GM18861 (cell line): ENCODE results near the gene DACT2.
"Not testable (repeated sequence)": the region's sequence is repeated elsewhere in the genome, so short reads cannot be mapped to it uniquely, and the experiment has no call there.

Experiments used
- ATAC-seq: cut with Tn5 transposase; IDR thresholded peaks from one replicate; pipeline ENCODE4 v1.9.1; 2021; ENCODE audit not compliant: unreplicated experiment

The DACT2 gene, protein sequence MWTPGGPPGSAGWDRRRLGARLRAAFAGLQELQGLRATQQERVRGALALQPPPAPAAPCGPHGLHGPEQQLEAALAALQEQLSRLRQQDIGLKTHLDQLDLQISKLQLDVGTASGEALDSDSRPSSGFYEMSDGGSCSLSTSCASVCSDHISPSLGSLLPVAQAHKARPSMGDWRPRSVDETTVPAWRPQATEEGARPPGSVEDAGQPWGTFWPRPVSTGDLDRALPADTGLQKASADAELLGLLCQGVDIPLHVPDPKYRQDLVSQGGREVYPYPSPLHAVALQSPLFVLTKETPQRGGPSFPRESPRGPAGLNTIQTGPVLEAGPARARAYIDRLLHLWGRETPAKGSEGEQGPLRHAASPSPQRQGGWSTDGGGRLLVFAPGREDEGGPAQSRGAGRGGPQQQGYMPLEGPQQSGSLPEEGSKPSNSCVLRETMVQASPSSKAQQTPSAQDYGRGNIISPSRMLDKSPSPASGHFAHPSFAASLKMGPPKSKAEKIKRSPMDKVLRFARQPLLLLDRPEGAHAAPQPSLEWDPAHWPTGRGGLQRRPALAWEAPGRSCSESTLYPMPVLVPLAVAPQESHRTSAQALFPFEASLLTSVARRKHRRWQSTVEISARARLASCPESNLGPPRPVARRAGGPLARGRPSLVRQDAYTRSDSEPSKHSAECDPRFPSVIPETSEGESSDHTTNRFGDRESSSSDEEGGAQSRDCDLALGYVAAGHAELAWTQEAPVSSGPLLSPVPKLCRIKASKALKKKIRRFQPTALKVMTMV

GRCh38 chr6:168319279-168320111, at the start of gene DACT2:
Gene DACT2 (minus strand): TSS chr6:168319777. CDS start chr6:168319633, 144 bp downstream.
- ATAC-seq, result no peak

DNA sequence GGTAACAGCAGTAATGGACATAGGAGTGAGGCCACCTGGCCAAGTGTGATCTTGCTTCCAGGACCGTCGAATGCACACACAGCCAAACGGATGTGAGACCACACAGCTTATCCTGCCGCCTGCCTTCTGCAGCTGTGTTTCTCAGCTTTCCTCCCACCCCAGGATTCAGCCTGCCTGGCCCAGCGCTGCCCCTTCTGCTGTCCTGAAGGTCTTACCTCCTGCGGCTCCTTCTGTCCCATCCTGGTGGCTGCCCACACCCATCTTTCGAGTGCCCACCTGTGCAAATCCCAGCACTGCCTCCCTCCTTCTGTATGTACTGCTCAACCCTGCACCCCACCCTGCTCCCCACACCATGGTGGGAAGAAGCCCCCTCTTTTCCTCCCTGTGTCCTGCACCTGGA, 49.4 kb upstream of the DACT2 start:
- no peak for ATAC-seq

DNA sequence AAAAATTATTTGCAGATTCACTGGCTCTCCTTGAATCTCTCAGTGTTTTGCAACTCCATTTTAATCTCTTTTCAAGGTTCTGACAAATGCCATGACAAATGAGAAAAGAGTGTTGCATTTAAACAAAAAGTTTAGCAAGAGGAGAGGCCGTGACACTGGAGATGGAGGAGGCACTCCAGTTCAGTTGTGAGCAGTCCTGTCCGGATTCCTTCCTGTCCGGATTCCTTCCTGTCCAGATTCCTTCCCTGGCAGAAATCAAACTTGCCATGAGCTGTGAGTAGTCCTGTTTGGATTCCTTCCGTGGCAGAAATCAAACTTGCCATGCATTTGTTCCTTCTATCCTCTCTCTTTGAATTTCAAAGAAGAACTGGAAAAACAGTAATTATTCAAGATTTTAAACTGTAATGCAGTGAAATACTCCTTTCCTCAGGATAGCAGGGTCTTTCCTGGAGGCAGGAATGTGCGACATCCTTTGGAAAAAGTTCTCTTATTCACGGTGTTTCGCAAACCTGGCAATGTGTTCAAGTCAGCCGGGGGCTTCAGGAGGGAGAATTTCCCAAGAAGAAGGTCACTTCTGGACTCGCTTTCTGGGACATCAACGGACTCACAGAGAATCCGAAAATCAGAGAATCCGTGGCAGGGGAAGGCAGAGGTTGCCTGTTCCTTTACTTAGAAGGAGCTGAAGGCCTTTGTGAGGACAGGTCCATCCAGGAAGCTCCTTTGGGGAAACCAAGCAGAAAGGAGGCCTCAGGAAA, 48.7 kb upstream of the DACT2 start:
- ATAC-seq, result no peak

GRCh38 chr6:168367285-168367751, 47.7 kb upstream of the DACT2 start:
- ATAC-seq, result no peak

DNA sequence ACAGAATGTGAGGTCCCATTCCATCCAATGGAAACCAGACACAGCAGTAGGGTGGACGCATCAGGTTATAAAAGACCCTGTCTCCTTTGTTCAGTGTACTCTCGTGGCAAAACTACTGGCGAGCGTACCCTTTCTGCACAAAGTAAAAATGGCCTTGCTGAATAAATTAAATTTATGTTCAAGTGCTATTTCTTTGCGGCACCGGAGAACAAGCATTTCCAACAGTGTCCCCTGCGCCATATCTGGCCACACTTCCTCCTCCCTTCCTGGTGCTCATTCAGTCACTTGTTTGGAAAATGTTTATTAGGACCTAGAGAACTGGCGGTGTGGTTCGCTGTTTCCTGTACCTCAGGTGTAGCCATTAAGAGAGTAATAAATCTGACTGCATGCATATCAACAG, 46.9 kb upstream of the DACT2 start:
- ATAC-seq, result no peak

- ATAC-seq, result no peak
These were observed 46.0 kb upstream of the DACT2 start for GRCh38 chr6:168365422-168366165.

- no peak for ATAC-seq
These were observed 45.3 kb upstream of the DACT2 start for GRCh38 chr6:168364793-168365421.

- no peak for ATAC-seq
These were observed 44.5 kb upstream of the DACT2 start for GRCh38 chr6:168363811-168364792.

- ATAC-seq, result no peak
These were observed 43.7 kb upstream of the DACT2 start for GRCh38 chr6:168363302-168363701.

DNA sequence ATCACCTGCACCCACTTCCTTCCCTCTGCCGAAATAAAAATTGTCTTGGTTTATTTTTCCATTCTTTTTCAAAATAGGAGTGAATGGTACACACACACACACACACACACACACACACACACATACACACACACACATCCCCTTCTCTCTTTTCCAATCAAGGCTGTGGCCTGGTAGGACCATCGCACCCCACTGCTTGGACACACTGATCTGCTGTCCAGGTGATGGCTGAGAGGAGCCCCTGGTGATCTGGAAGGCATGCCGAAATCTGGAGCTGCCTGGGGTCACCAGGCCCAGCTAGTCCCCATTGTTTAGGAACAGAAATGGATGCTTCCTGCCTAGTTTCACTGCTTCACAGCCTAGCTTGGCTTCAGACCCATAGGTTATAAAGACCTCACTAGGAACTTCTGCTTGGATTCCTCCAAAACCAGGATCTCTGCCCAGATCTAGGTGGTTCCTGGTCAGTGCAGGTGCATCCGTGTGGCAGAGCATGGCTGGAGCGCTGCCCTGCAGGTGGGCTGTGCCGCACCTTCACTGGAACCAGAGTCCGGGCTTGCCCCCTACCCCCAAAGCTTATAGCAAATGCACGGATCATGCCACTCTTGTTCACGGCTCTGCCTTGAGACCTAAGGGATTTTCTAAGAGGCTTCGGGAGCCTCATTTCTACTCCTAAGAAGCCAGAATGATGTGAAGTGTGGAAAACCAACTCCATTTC, 42.9 kb upstream of the DACT2 start:
- ATAC-seq, result no peak

DNA sequence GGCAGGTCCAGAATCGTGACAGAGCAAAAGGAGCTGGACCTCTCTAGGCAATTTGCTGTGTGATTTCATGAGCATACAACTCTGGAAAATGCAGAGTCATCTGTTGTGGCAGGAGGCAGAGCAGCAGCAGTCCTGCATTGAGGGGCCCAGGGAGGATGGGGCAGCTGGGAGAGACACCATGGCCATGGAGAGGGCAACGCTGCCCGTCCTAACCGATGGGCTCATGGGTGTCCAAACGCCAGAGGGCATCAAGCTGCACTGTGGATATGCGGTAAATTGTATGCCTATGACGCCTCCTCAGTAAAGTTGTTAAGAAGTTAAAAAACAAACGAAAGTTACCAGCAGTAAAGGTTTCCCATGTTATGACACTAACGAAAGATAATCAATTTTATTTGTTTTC, 42.2 kb upstream of the DACT2 start:
- no peak for ATAC-seq

GRCh38 chr6:168359794-168360193, 40.2 kb upstream of the DACT2 start:
- ATAC-seq, result no peak

- ATAC-seq, result no peak
These were observed 39.4 kb upstream of the DACT2 start for GRCh38 chr6:168358842-168359420.

- ATAC-seq, result not testable (repeated sequence)
These were observed 37.3 kb upstream of the DACT2 start for GRCh38 chr6:168356872-168357271.

GRCh38 chr6:168355716-168356522, 36.3 kb upstream of the DACT2 start:
- ATAC-seq, result no peak

DNA sequence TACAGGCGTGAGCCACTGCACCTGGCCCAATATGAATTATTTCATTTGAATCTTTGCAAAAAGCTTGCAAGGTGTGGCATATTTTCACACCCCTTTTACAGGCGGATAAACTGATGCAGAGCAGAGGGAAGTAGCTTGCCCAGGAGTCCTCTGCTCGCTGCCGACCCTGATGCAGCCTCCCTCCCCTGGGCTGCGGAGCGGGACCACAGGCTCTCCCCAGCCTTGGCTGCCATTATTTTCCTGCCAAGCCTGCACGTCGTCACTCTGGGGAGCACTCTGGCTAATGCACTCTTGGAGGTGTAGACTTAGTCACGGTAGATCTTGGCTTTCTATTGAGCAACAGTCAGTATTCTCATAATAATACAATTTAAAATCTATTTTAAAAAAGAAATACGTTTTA, 34.8 kb upstream of the DACT2 start:
- no peak for ATAC-seq
